GM21737 (cell line): ENCODE measurements around the gene DENND1A.

Source experiments
- ATAC-seq: cut with Tn5 transposase; IDR thresholded peaks from one replicate; pipeline ENCODE4 v1.9.1; 2021; ENCODE audit warnings: mild to moderate bottlenecking, moderate library complexity; ENCODE audit not compliant: unreplicated experiment

Gene DENND1A

DNA sequence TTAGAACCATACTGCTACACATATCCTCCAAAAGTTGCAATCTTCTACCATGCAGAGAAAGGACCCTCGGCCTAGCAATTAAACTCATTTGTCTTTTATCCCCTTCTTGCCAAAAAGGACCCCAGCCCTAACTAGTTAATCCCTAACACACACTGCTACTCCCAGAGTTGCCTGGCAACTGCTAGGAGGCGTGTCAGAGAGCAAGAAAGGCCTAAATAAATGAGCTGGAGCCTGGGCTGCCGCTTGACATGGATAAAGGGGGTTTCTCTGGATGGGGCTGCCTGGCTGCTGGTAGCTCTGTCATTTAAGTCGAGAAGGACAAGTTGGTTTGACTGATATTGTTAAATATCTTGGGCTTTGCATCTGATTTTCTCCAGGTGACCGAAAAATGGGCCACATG lies 379.1 kb downstream of the DENND1A start:
- no peak for ATAC-seq

DNA sequence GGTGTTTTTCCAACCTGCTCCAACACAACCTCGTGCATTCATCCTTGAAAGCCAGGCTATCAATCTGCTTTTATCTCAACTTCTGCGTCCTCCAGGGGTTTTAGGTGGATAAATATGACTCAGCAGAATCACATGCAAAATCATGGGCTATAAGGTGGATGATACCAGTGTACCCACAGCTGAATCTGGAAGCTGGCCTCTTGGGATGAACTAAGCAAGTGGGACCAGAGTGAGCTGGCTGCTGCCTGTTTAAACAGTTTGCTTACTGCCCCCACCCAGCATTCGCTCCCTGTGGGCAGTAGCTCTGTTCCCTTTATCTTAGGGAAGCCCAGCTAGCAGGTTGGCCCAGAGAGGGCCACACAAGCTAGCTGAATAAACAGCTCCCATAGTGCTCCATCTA lies 379.9 kb downstream of the DENND1A start:
- no peak for ATAC-seq

DNA sequence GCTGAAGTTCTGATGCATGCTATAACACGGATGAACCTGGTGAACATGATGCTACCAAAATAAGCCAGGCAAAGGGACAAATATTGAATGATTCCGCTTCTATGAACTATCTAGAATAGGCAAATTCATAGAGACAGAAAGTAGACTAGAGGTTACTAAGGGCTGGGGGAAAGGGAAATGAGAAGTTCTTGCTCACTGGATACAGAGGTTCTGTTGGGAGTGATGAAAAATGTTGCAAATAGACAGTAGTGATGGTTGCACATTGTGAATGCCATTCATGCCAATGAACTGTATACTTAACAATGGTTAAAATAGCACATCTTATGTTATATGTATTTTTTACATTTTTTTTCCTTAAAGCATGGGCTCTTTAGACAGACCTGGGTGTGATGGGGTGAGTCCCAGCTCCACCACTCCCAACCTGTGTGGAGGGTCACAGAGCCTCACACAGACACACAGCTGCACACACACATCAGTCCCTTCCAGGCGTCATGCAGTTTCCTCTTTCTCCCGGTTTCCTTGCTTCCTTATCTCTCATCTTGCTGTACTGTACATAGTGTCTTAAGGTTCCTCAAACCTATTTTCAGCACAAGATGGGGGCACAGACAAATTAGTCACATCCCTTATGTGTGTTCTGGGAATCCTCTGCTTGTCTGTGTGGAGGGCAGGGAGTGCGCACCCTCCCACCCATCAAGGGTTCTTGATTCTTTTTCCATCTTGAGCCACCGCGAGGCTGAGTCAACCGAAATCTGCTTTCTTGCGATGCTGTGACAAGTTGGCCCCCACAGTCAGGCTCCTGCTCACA lies 381.0 kb downstream of the DENND1A start:
- ATAC-seq = no peak

DNA sequence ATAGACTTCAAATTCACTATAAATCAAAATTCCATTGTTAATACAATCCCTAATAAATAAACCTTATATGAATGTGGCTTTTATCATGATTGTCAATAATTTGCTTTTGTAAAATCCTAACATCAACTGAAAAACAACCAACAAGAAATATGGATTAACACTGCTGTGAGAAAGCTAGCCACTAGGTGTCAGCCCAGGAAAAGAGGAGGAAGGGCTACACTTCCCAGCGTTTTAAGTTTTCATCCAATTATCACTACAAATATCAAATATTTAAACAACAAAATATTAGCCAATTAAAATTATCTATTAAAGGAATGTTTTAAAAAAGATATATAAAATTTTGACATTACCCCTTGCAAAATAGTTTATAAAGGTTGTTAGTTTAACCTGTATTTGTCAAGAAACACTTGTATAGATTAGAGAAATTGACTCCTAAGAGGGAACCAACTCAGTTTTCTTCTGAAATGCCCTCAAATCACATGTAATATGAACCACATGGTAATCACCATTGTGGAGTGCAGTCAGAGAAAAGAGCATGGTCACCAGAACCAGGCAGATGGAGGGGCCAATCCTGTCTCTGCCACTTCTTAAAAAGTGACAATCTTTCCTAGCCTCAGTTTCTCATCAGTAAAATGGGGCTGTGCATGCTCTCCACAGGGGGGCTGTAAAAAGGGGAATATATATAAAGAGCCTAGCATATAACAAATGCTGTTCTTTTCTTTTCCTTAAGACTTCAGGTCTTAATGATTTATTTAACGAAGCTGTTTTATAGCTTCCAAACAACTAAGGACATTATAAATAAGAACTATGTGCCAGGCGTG lies 385.7 kb downstream of the DENND1A start:
- ATAC-seq = no peak

DNA sequence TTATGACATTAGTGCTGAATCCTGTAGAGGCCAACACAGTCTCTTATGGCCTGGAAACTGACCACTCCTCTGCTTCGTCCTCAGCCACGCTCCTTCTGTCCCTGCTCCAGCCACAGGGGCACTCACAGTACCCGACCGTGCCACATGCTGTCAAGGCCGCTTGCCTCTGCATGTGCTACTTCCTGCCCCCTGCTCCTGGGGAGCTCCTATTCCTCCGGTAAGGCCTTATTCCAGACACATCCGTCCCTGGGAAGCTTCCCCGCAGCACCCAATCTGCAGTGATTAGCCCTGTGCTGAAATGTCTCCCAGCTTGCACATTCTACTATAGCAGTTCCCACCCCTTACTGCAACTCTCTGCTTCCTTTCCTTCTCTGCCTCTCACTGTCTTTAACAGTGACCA lies 386.4 kb downstream of the DENND1A start:
- ATAC-seq = no peak

DNA sequence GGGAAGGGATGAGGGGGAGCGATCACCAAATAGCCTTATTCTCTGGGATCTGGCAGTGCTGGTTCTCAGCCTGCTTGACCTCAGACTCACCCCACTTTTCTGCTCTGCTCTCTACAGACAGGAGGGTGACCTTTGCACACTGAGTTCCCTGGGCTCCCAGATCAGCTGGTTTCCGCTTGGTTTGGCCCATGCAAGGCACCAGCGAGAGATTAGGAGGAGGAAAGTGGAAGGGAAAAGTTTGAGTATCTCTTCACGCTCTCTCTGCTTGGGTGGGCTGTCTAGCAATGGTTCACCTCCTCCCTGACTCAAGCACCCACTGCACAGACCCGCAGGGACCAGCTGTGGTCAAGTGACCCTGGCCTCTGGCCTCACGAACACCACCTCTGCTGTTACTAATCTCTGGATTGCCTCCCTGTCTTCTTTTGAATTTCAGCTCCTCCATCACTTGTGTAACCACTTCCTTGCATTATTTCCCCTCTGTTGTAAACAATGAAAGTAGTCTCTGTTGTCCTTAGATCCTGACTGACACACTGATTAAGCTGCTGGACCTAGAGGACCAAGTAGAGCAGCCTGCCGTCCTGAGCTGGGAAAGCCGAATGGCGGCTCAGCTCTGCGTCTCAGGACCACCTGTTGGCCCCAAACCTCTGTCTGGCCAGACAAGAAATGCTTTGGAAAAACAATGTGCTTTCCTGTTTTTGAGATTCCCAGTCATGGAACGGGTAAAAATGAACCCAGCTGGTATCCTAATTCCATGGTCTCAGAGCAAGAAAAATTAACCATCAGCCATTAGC lies 387.3 kb downstream of the DENND1A start:
- ATAC-seq = no peak

DNA sequence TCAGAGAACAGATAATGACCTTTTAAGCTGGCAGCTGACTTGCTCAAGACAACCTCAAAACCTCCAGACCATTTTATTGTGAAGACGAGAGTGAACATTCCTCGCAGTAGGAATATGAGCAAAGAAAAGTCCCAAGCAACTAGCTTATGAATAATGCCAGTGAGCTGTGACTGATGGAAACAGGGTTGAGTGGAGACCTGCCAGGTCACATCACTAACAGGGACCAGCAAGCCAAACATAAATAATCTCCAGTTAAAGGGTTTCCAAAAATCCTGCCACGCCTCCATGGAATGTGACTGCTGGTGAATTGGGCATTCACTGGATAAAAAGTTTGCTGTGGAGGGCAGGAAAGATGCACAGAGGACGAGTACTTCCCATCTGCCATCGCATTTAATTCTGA lies 388.5 kb downstream of the DENND1A start:
- no peak for ATAC-seq

DNA sequence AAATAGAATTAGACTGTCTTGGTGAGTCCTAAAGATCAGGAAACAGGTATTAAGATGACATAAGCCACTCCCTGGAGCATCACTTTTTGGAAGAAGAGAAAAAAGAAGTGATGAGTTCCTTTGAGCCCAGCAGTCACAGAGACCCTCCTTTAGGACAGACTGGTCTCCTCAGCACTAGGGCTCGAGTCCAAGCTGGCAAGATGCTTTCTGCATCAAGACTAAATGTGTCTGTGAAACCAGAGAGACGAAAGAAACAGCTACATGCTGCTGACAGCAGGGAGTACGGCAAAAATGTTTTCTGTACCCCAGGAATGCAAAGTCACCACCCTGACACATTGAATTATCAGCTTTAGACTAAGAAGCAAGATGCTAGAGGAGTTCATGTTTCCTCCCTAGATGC lies 389.5 kb downstream of the DENND1A start:
- no peak for ATAC-seq

DNA sequence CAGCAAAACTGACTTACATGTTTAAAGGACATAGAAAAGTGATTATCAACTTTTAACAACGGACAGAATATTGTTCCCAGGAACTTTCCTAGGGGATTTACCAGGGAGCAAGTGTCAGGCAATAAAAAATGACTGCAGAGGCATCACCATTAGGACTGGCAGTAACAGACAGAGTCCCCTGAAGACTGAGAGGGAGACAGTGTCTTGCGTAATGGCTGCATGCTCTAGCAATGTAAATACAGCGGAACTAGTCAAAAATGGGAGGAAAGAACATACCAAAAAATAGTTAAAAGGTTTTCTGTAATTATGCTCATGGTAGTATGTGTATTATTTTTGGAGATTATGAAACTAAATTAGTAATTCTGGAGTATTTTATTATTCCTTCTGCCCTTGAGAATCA lies 392.1 kb downstream of the DENND1A start:
- ATAC-seq = no peak

DNA sequence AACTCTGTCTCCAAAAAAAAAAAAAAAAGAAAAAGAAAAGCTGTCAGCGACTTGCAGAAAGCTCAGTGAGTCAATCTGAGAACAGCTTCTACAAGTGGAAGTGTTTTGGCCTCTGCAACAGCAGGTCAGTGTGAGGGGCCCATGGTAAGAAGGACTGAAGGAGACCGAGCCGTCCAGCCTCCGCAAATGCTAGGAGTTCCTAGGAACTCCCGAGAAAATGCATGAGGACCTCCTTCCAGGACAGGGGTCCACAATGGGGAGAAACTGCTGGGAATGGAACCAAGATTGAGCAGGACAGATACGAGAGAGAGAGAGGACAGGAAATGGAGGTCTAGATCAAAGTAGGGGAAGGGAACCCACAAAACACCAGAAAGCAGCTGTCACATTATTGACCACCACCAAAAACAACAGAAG lies 393.5 kb downstream of the DENND1A start:
- no peak for ATAC-seq

DNA sequence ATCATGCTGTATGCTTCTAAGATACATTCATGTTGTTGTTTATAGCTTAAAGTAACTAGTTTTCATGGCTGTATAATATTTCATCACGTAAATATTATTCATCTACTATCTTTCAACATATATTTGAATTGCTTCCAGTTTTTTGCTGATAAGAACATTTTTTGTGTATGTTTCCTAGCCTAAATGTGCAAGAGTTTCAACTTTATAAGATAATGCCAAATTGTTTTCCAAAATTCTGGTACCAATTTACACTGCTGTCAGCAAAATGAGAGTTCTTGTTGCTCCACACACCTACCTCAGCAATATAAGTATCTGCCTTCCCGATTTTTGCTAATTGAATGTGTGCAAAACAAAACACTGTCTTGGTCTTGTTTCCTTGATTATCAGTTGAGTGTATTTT lies 395.6 kb downstream of the DENND1A start:
- ATAC-seq = no peak

DNA sequence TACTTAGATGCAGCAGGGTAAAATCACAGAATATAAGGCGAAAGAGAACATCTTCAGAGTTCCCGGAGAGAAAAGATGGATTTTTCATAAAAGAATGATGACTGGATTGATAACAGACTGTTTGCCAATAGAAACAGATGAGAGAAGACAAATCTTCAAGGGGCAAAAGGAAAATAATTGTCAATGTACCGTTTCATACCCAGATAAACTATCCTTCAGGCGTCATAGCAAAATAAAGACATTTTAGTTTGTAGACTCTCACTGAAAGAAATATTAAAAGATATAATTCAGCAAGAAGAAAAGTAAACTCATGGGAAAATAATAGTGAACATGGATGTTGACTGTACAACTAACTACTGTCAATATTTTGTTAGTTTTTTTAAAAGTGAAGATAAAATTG lies 399.7 kb downstream of the DENND1A start:
- no peak for ATAC-seq

DNA sequence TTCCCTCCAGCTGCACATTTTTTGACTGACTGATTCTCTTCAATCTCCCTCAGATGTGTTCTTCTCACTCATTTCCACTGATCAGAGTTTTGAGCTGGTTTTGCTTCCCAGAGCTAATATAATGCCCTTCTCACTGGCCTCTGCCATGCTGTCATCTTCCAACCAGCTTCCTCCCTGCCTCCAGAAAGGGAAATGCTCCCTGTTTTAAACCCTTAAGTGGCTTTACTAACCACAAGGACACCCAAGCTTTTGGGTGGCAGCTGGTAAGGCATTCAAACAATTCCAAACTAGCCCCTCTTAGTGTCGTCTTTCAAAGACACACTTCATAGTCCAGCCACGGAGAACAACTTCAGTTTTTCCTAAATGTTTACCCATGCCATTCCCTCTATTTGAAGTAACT lies 401.4 kb downstream of the DENND1A start:
- no peak for ATAC-seq

DNA sequence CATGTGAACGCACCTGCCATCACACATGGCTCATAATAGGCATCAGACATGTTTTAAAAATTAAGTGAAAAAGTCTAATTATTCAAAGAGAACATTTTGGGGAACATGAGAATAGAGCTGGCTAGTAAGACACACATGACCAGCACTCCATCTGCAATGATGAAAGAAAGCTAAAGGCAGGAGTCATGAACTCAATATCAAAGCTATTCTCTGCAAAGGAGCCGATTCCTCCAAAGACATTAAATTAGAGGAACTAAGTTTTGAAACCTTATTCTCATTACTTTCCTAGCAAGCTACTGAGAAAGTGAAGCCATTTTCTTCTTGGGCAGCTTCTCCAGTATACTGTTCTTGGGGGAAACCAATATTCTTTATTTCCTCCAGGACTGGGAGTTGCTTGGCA lies 401.9 kb downstream of the DENND1A start:
- no peak for ATAC-seq

DNA sequence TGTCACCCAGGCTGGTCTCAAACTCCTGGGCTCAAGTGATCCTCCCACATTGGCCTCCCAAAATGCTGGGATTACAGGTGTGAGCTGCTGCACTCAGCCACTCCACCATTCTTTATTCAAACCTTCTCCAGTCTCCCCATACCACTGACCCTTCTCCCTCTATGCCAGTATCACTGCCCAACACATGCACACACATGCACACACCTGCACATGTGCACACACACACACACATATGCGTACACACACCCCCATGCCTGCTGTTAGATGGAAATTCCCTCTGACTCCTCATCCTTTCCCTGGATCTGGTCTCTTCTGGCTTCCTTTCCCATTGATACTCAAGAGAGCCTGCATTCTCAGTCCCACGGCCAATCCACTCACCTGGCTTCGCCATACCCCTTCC lies 404.0 kb downstream of the DENND1A start:
- ATAC-seq = no peak

DNA sequence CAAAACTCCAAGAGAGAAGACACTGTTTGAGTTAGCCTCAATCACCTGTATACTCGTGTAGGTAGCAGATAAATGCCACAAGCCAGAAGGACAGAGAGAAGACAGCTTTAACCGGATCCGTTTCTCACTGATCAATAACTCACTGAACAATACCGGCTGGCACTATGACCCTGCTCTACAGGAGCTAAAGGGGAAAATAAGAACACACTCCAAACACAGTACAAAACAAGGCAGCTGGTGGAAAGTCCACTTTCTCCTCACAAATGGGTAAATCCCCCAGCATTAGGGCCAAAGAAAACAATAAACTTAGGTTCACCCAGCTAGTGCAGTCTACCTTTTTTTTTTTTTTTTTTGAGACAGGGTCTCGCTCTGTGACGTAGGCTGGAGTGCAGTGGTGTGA lies 404.5 kb downstream of the DENND1A start:
- no peak for ATAC-seq

DNA sequence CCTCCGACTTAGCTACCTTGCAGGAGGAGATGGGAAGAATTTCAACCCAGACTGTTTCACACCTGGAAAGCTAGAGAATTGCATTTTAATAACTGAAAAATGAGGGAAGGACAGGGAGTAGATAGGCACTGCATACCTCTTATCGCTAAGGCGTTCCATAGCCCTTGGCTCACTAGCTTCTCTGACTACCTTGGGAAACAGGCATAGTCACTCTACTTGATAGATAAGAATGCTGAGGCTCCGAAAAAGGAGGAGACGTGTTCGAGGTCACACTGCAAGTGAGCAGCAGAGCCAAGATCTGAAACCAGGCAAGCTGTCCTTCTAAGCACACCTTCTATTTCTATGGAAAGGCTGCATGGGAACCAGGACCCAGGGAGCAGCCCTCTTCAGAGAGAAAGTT lies 405.1 kb downstream of the DENND1A start:
- no peak for ATAC-seq

DNA sequence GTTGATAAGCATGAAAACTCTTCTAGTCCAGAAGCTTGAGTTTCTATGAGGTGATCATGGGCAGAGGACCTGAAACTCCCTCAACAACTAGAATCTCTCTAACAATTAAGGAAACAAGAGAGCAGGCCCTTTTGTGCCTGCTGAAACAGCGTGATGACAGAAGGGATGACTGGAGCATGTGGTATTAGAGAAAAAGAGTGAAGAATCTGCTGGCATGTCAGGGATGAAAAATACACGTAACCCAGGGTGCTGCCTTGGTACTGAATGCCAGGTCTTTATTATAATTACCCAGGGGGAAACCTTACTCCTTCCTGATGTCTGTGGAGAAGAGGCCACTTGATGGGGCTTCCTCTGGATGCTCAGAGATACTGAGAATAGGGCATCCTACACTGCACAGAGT lies 406.1 kb downstream of the DENND1A start:
- no peak for ATAC-seq

DNA sequence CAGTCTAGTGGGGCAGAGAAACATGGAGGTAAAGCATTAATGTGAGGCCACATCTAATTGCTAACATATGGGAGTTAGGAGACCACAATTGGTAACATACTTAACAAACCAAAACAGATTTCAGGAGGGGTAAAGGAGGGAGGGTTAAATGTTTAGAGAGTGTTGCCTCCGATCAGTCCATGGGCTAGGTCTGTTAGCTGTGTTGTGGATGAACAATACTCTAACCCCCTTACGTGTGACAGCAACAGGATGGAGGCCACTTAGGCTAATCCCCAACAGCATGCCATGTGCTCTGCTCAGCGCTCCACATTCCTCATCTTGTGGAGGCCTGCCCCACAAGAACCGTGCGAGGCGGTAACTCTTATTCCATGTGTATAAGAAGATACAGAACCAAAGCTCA lies 406.9 kb downstream of the DENND1A start:
- no peak for ATAC-seq

DNA sequence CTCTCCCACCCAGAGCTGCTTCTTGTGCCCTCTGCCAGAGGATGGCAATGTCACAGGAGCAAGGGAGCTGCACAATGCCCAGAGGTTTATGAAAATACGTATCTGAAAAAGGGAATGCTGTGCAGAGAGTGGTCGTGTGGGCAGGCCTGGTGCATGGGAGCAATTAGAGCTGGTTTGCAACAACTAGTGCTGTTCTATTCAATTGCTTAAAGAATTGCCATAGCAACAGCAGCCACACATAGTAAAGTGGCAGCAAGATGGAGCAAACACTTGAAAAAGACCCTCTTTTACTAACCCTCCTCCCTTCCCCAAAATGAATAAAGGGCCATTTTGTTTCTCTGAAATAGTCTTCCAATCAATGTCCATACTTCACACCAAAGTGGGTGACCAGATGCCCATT lies 407.7 kb downstream of the DENND1A start:
- ATAC-seq = no peak

DNA sequence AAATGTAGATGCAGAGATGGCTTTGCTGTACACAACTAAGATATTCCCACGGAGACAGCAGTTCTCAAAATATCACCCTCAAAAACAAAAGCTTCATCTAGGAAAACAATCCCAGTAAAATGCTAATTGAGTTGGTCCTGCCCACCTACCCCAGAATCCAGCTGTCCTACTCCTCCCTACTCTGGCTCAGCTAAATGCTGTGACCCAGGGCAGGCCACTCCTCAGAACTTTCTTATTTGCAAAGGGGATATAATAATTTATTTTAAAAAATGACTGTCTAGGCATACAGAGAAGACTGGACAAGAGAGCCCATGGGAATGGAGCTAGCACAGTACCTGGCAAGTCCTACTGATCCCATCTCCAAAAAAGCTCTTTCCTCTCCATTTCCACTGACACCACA lies 411.6 kb downstream of the DENND1A start:
- no peak for ATAC-seq

DNA sequence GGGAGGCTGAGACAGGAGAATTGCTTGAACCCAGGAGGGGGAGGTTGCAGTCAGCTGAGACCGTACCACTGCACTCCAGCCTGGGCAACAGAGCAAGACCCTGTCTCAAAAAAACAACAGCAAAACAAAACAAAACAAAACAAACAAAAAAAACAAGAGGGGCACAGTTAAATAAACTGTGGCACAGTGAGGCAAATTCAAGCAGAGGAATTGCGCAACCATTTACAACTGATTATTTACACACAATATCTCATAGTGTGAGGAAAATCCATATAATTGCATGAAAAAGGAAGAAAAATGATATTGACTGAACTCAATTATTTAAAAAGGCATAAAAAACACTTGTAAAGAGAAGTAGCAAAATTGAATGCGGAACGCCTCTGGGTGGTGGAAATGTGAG lies 412.4 kb downstream of the DENND1A start:
- ATAC-seq = no peak
